GM18858 (cell line): ENCODE results near the gene LAMB3.
A peak's percentile ranks its signal among the peaks of the same experiment; 100 is the strongest.
"Not testable (repeated sequence)": the region's sequence is repeated elsewhere in the genome, so short reads cannot be mapped to it uniquely, and the experiment has no call there.

Source experiments
- ATAC-seq: cut with Tn5 transposase; IDR thresholded peaks from one replicate; pipeline ENCODE4 v1.9.1; 2021; ENCODE audit not compliant: unreplicated experiment

LAMB3 gene

DNA sequence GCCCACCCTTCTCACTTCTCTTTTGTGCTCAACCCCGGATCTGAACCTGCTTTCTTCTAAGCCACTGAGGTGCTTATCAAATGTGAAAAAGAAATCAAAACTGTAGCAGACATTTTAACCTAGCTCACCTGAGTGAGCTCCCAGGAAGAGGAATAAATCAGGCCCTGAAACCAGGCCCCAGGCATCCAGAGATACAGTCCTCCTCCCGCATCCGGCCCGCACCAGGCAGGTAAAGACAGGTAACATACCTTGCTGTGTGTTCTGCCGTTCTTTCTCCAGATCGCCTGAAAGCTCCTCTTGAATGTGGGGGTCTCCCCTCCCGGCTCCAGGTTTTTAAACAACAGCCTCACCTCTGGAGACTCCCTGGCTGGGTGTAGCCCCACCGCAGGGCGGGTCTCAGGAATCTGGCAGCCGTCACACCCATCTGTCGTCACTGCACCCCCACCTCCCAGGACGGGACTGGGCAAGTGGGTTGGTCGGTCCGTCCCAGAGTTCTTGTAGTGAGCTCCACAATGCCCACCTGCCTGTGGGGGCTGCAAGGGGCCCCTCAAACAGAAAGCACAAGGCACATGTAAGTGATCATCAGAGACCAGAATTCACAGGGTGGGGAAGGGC lies at the start of gene LAMB3:
Gene LAMB3 (minus strand): TSS at position 305 of the 615 bp plus-strand sequence. CDS start 1,481 bp downstream, outside the sequence.
- no peak for ATAC-seq

DNA sequence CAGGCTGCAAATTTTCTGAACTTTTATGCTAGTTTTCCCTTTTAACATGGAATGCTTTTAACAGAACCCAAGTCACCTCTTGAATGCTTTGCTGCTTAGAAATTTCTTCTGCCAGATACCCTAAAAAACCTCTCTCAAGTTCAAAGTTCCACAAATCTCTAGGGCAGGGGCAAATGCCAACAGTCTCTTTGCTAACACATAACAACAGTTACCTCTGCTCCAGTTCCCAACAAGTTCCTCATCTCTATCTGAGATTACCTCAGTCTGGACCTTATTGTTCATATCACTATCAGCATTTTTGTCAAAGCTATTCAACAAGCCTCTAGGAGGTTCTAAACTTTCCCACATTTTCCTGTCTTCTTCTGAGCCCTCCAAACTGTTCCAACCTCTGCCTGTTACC lies 48.5 kb upstream of the LAMB3 start:
- ATAC-seq: not testable (repeated sequence)

DNA sequence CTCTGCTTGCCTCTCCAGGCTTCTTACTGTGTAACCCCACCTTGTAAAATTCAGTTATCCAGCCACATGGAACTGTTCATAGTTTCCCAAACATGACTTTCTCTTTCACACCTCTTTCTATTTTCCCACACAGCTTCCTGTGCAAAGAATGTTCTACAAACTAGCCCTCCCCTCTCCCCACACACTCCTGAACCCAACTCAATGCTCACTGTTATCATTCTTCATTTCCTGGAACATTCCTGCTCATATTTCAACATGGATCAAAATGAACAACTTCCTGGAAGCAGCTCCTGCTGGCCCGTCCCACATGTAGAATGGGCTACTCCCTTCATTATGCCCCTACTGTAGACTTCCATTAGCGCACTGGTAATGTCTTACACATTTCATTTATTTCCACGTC lies 44.9 kb upstream of the LAMB3 start:
- no peak for ATAC-seq

DNA sequence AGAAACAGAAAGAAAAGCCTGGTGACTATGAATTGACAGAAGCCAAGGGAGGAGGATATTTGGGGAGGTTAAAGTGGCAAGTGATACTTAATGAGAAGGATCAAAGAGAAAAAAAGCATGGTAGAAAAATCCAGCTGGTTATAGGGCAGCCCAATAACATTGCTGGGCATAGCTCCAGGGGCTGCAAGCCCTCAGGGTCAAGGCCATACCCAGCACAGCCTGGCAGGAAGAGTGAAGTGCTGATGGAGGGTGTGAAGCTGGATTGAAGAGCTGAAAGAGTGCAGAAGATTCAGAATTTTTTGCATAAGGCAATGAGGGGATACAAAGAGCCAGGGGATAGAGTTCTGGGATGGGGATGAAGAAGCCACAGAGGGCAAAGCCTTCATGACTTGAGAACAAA lies 44.4 kb upstream of the LAMB3 start:
- ATAC-seq: no peak

DNA sequence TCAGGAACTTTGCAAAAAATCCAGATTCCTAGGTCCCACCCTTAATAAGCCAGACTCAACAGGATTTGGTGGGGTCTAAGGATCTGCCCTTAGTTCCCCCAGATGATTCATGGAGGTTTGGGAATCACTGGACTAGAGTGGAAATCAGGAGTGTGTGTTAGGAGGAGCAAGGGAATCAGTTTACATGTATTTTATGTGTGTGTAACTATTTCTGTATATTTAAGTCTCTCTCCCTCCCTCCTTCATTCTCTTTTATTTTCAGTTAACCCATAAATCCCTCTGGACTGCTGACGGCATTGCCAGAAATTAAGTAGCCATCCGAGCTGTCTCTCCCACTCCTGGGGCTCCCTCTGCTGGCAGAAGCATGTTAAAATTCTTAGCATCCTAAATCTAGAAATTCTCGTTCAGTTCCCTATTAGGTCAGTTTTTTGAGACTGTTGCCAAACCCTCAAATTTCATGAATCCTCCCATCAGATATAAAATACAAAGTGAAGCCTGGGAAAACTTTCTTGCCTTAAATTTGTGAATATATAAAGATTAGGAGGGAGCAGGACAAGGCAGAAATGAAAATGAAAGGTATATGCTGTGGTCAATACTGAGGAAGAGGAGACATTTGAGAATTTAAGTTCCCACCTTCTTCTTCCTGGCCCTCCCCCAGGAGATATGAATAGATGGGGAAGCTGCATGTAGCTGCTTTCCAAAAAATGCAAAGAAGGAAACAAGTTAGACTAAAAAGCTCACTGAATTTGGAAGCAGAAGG lies 40.7 kb upstream of the LAMB3 start:
- peak; percentile 71 for ATAC-seq

DNA sequence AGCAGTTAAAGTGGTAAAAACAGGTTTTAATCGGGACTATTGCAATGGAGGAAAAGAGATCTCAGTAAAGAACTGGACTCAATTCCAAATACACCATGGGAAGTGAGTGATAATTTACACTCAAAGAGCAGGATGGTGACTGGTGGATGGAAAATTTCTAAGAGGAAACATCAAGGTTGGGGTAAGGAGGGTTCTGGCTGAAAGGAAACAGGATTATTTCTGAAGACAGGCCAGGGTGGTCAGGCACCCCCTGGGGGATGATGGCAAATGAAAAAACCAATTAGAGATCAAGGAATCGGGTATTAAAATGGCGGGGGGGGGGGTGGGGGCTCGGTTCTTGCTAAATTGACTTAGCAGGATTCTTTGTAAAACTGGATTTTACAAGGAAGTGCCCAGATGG lies 40.1 kb upstream of the LAMB3 start:
- no peak for ATAC-seq

DNA sequence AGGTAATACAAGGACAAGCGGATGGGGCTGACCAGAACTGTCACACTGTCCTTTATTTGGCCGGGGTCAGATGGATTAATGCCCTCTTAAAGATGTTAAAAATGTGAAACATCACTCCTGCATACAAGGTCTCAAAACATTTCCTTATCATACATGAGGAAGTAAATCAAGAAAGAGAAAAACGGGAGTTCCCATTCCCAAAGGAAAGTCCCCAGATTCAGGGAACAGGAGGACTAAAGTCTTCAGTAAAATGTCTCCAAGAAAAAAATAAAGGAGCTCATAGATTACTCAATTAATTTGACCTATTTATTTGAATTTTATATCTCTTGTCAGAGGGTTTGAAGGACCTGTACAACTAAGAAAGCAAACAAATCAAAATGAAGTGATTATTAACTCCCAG lies 39.0 kb upstream of the LAMB3 start:
- ATAC-seq: no peak

DNA sequence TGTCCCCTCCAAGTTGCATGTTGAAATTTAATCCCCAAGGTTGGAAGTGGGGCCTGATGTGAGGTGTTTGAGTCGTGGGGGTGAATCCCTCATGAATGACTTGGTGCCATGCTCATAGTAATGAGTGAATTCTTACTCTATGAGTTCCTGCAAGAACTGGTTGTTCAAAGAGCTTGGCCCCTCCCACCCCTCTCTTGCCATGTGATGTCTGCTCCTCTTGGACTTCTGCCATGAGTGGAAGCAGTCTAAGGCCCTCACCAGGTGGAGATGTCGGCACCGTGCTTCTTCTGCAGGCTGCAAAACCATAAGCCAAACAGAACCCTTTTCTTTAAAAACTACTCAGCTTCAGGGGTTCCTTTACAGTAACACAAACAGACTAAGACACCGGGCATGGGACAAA lies 37.3 kb upstream of the LAMB3 start:
- ATAC-seq: no peak

DNA sequence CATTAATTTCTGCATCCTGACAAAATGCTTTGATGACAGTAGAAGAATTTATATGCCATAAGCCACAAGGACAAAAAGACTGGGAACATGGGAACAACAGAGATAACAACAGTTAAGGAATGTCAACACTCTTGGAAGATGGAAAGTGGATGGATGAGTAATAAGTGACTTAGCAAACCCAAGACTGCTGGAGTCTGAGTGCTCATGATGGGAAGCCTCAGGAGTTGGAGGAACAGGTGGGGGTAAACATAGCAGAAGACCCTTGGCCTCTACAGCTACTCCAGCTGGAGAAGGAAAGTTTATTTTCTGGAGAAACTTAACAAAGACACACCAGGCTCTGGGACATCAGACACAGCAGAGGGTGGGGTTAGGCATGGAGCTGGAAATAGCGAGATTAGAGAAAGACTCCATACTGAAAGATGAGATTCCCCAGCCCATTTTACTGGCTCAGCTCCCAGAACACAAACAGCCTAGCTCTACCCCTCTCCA lies 36.6 kb upstream of the LAMB3 start:
- no peak for ATAC-seq

DNA sequence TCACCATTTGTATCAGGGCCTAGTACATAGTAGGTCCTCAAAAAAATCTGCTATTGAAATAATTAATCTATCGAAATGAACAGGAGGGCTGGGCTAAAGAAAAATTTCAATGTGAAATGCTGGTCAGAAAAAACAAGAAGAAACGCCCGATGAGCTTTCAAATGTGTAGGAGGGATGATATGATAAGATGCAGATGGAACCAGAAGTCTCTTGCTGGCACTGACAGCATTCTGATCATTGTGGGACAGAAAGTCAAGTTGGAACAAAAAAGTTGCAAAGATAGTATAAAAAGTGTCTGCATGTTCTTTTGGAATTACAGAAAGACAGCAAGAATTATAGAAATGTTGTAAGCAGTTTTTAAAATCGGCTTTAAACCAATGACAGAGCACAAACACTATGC lies 34.1 kb upstream of the LAMB3 start:
- ATAC-seq: no peak

DNA sequence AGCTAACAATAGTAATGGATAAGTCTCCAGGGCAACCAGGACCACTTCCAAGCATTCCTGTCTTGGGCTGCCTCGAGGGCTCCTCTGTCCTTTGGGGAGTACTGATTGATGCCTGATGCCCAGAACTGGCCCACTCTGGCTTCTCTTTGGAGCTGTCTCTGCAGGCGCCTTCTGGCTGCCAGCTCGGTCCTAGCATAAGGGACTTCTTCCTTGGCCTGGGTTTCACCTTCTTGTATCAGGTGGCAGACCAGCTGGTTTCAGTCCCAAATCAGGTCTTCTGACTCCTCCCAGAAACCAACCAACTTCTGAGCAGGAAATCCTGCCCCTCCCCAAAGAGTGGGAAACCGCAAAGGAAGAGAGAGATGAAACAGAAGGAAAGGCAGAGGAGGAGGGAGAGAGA lies 33.6 kb upstream of the LAMB3 start:
- peak; percentile 55 for ATAC-seq

DNA sequence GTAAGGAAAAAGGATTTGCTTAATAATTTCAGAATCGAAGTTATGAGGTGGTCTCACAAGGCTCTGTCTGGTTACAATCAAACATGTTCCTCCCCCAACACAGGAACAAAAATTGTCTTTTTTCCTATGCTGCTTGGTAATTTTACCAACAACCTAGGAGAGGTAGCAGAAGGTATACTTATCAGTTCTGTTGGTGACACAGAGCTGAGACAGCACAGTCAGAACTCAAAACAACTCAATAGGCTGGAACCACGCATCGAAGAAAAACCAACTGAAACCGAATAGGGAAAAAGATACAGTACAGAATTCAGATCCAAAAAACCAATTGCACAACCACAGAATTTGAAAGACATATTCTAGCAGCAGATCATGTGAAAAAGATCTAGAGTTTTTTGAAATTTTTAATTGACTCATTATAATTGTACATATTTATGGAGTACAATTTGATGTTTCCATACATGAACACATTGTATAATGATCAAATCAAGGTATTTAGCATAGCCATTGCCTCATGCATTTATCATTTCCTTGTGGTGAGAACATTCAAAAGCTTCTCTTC lies 26.8 kb upstream of the LAMB3 start:
- ATAC-seq: no peak

DNA sequence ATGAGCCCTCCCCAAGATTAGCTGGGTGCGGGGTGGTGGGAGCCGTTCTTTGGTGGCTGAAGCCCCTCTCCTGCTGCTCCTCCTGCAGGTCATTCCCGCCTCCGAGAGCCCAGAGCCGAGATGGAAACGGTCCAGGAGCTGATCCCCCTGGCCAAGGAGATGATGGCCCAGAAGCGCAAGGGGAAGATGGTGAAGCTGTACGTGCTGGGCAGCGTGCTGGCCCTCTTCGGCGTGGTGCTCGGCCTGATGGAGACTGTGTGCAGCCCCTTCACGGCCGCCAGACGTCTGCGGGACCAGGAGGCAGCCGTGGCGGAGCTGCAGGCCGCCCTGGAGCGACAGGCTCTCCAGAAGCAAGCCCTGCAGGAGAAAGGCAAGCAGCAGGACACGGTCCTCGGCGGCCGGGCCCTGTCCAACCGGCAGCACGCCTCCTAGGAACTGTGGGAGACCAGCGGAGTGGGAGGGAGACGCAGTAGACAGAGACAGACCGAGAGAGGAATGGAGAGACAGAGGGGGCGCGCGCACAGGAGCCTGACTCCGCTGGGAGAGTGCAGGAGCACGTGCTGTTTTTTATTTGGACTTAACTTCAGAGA lies 23.4 kb upstream of the LAMB3 start:
- no peak for ATAC-seq

DNA sequence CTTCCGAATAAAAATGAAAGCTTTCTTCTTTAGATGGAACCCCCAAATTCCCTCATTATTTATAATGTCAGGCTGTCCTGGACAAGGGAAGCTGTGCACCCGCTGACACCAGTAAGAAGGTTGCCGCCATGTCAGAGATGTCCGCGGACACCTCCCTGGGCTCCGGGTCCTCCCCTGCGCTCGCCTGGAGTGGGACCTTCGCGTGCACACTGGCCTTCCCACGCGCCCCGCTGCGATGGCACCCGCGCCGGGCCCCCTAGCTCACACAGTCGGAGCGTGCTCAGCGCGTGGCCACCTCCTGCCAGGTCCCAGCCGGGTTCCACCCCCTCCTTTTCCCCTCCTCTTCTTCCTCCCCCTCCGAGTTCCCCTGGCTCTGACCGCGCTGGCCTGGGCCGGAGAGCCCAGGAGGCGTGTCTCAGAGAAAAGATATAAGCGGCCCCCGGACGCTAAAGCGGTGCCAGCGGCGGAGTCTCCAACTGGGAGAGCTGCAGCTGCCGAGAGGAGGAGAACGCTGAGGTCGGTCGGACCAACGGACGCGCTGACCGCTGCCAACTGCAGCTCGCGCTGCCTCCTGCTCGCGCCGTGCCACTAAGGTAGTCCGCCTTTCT lies 22.8 kb upstream of the LAMB3 start, which contains the start of gene G0S2:
Gene G0S2 (plus strand): TSS at position 456 of the 608 bp plus-strand sequence. CDS start 273 bp downstream, outside the sequence.
- ATAC-seq: no peak

DNA sequence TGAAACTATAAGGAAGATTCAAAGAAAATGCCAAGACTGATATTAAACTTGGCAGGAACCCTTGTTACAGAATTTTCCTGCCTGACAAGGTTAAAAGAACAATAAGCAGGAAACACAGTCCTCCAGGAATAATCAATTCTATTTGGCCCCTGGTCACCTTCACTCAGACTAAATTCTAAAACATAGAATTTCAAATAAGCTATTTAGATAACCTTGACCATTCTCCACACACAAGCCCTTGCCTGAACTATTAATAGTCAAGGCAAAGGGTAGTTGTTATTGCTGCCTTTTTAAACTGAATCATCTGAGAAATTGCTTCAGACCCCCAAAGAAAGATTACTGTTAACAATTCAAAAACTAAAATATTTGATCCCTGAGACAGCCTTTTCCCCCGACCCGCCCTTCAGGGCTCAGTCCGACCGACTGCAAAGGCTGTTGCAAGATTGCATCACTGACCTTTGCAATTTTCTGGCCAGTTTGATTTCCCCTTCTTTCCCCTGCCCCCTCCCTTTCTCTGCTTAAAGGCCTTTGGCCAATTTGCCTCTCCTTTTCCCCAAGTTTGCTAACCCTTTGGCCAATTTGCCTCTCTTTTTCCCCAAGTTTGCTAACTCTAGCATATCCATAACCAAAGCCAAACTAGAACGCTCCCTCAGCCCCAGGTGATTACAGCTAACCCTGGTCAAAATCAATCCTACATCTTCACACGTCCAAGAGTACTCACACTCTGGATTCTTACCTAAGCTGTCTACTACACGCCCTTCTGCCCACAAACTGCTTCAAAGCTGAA lies 21.6 kb upstream of the LAMB3 start:
- ATAC-seq: no peak

DNA sequence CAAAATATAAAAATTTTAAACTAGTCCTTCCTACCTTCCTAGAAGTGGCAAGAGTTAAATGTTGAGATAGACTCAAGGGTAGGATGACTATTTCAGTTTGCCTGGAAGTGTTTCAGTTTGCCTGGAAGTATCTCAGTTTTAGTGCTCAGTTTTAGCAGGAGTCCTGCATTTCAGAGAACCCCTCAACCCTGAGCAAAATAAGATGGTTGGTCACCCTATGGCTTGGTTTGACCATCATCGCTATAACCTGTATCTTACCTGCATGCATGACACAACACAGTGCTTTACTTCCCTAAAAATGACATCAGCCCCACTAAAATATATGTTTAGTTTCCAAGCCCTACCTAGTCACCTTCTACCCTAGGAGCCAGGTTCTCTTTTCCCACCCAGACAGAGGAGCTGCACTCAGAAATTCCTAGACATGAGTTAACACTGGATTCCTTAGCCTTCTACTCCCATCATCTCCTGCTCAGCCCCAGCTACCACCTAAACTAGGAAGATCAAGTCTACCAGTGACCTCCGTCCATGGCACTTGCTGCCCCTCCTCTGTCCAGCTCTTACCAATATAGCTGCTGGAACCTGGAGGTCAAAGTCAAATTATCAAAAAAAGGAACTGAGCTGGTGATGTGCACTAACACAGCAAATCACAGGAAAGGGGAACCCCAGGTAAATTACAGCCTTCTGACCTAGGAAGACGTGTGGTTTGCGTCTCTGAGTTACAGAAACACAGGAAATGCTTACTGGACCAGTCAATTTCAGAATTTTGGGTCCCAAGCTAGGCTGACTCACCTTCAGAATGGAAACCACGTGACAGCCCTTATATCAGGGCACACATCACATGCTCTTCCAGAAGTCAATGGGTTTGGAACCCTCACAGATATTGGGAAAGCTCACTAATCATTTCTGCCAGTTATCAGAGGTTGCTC lies 20.7 kb upstream of the LAMB3 start:
- ATAC-seq: peak; percentile 94

DNA sequence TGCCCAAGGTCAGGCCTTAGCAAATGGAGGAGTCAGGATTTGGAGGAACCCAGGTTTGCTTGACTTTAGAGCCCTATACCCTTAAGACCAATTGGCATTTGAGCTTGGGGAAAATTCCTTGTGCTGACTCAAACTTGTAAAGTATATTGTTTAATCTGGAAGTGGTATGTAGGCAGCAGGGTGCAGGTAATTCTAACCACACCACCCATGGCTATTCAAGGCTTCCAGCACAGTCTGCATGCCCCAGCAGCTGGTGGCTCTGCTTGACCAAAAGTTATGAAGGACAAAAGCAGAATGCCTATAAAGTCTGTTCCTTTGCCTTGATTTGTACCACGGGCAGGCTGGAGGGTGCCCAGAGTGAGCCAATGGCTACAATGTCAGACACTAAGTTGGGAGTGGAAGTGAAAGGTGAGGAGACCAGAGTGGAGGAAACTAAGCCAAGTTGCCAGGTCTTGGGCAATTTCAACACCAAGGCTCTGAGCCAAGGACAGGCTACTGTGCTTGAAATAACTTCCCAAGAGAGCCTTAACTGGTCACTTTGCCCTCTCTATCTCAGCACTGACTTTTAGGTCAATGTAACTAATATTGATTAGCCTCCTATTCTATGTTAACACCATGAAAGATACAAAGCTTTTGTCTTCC lies 18.3 kb upstream of the LAMB3 start:
- ATAC-seq: no peak

DNA sequence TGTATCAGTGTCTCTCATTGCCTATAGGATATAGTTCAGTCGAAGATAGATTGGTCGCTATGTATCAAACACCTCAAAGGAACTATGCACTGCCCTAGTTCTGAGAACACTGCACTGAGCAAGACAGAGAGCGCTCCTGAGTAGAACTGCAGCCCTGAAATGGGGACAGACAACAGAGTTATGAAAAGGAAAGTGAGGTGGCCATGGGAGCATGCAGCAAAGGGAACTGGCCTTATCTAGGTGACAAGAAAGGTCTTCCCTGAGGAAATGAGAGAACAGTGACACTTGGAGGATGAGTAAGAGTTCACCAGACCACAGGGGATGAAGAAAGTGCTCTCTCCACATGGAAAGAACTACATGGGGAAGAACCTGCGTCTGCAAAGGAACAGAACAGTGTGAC lies 15.5 kb upstream of the LAMB3 start:
- ATAC-seq: no peak

DNA sequence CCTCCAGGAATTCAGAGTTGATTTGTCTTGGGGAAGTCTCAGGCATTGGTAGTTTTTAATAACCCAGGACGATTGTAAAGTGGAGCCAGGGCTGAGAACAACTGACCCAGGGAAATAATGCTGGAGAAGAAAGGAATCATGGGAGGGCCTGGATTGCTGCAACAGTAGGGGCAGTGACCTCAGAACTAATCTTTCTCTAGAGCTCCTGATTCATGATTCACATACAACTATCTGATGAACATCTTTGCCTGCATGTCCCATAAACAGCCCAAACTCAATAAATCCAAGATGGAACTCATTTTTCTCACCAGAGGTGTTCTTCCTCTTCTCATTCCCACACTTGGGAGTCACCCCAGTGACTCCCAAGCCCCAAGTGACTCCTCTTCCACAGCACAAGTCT lies 14.9 kb upstream of the LAMB3 start:
- no peak for ATAC-seq
